ENCODE data around the gene SMCO4. TPM values are rescaled to one million over a fixed set of nuclear protein-coding genes. Genes with fewer than 3 reads are reported as not detected.

Gene SMCO4
- 5.2 and 14.6 TPM in 2 replicates for total RNA-seq

GRCh38 chr11:93543292-93543977, at the start of gene SMCO4:
Gene SMCO4, minus strand, starts transcription at chr11:93543391. Its CDS starts 64,202 bp downstream, at chr11:93479189.

Other genes with a start within 250 kb of the SMCO4 start
- gene DEUP1, start 212.6 kb downstream of the SMCO4 start, total RNA-seq, result not detected in 2 replicates
- gene CEP295, start 118.3 kb upstream of the SMCO4 start, total RNA-seq, result 12.2 and 22.3 TPM in 2 replicates
- 158 and 289 TPM in 2 replicates for gene TAF1D, start 198.1 kb upstream of the SMCO4 start, total RNA-seq
- gene C11orf54, start 198.3 kb upstream of the SMCO4 start, total RNA-seq, result 20.8 and 21.8 TPM in 2 replicates
- gene MED17, start 240.9 kb upstream of the SMCO4 start, total RNA-seq, result 33.9 and 35.4 TPM in 2 replicates

Data from smooth muscle cell of the umbilical artery (primary cell).